GM18951 (cell line): ENCODE measurements around the gene LAIR2.
"Not testable (repeated sequence)": the region's sequence is repeated elsewhere in the genome, so short reads cannot be mapped to it uniquely, and the experiment has no call there.

ENCODE experiments used
- POLR2A ChIP-seq: IDR thresholded peaks from 4 replicates; pipeline ENCODE4 v1.6.1; 2011; ENCODE audit warnings: mild to moderate bottlenecking; ENCODE audit not compliant: insufficient read length, insufficient read depth; ENCODE audit errors: extremely low read depth
- in situ Hi-C: fragments of 300-500 bp; cut with MboI; formaldehyde crosslinking; loops from one replicate; pipeline ENCODE4 v1.12.0; 2022; ENCODE audit warnings: low sequenced_read_pairs, mixed read lengths, inconsistent platforms; ENCODE audit not compliant: unreplicated experiment

The LAIR2 gene

DNA sequence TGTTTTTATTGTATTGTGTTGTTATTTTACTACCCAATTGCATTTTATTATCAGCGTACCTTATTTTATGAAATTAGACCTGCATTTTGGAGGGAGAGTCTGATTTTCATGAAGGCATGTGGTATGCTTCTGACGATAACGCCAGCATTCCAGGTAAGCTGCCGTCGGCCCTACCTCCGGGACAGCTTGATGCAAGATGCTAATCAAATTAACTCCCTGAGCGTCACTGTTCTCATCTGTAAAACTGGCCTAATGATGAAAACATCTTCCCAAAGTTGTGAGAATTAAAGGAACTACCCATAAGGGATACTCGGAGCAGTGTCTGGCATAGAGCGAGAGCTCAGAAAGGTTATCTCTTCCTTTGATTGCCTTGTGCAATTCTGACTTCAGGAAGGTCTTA is 12.9 kb upstream of the LAIR2 start:
- TF ChIP-seq POLR2A = no peak
- in situ Hi-C loops = loop anchor here (25.0 kb wide), 1 partner anchor 448 kb away; the partner anchor contains the start of gene NLRP7

DNA sequence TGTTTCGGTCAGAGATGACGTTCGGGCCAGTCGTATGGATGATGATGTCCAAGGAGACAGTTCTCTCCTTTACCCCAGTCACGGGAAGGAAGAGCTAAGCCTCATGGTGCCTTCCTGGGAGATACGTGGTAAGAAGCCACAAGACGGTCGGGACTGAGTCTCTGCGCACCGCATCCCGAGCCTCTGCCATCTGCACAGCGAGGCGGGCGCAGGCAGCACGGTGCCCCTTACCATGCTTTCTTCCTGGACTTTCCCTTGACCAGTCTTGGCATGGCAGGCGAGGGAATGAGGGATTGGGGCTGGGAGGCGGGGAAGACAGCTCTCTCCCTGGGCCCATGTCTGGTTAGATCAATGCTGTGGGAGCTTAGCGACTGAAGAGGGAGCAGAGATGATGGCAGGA is 10.1 kb upstream of the LAIR2 start:
- in situ Hi-C loops = loop anchor here (25.0 kb wide), 1 partner anchor 445 kb away; the partner anchor contains the start of gene NLRP7
- TF ChIP-seq POLR2A = no peak

DNA sequence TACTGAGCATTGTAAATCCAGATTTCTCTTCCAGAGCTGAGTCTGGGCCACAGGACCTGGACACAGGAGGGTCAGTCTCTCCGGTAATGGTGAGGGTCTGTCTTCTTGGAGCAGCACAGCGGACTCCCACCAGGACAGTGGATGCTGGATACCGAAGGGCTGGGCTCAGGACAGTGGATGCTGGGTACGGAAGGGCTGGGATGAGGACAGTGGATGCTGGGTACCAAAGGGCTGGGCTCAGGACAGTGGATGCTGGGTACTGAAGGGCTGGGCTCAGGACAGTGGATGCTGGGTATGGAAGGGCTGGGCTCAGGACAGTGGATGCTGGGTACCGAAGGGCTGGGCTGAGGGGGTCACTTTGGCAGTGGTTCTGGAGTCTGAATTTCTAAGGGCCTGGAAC is 9.6 kb upstream of the LAIR2 start:
- in situ Hi-C loops = loop anchor here (25.0 kb wide), 1 partner anchor 444 kb away; the partner anchor contains the start of gene NLRP7

DNA sequence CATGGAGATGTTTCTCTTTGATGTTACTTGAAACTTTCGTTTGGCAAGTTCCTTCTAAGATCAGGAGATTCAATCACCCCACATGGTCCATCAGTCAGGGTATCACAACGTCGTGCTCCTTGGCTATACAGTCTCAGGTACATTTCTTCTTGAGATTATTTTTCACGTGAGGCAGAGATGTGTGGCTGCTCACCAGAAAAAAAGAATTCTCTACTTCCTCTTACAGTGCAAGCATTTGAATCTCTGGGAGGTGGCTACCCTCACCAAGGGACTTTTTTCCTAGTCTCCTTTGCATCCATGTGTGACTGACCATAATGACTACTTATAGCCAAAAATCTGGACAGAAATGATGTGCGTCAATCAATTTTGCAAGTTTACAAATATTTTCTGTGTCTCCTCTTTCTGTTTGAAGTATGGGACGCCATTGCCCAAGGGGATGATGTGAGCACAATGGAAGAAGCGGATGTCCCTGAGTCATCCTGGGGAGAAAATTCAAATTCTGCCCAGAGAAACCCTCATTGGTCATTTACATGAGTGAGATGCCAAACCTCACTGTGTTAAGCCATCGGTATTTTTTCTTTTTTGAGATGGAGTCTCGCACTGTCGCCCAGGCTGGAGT is 8.6 kb upstream of the LAIR2 start:
- no peak for TF ChIP-seq POLR2A
- in situ Hi-C loops = loop anchor here (25.0 kb wide), 1 partner anchor 443 kb away; the partner anchor contains the start of gene NLRP7

DNA sequence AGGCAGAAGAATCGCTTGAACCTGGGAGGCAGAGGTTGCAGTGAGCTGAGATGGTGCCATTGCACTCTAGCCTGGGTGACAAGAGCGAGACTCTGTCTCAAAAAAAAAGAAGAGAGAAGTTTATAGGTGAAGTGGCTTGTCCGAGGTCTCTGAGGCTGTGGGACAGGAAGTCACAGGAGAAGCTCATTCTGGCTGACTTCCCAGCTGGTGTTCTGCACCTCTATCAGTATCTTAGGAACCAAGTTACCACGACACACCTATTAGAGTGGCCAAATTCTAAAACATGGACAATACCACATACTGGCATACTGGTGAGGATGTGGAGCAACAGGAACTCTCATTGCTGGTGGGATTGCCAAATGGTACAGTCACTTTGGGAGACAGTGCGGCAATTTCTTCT is 7.3 kb upstream of the LAIR2 start:
- in situ Hi-C loops = loop anchor here (5.0 to 25.0 kb wide), 2 partner anchors 123 to 442 kb away; partner anchors contain the start of gene NLRP7

DNA sequence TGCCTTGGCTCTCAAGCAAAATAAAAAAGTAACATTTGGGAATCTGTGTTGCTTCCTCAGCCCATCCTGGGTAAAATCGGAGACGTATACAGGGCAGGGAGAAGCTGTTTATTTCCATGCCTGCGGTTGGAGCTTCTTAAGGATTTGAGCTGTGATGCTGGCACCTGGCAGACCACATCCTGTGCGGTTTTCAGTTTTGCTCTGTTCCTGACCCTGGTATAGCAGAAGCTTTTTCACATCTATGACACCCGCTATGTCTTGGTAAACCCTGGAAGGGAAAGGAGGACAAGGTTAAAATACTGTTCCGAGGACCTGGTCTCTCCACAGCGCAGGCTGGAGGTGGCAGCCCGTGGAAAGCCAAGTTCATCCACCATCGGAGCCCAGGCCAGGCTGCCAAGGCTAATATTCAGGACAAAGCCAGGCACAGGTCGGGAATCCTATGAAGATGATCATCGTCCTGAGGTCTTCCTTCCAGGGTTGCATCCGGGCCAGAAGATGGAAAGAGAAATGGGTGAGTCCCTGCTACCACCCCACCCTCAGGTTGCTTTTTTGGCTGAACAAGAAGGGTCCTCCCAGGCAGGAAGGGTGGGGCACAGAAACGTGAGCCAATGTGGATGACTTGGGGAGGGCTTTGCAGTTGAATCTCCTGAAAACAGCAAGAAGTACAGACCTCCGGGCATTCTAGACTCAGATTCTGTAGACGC is 4.7 kb upstream of the LAIR2 start:
- in situ Hi-C loops = loop anchor here (5.0 to 25.0 kb wide), 2 partner anchors 126 to 439 kb away; partner anchors contain the start of gene NLRP7

DNA sequence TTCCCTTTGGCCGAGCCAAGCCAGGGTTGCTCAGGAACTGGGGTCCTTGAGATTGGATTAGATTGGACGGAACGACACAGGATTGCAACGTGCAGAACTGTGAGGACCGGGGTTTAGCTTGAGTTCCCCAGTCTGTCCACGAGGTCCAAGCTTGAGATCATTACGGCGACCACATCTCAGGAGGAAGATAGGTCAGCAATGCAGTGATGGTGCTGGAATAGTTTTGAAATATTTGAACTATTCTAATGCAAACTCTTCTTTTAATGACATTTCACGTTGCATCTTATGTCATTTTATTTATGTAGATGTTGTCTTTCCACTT is 4.2 kb upstream of the LAIR2 start:
- in situ Hi-C loops = loop anchor here (5.0 to 25.0 kb wide), 2 partner anchors 126 to 439 kb away; partner anchors contain the start of gene NLRP7

DNA sequence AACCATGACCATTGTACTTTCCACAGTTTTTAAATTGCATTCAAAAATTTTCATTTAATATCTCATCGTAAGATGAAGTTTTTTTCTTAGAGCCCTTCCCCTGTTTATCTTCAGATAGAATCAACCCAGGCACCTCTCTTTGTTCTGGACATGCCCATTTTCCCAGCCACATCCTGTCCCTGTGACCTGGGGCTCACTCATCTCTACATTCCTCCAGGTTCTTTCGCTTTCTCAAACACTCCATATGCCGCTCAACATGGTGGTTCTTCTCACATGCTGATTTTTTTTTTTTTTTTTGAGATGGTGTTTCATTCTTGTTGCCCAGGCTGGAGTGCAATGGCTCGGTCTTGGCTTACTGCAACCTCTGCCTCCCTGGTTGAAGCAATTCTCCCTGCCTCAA is 2.9 kb downstream of the LAIR2 start:
- in situ Hi-C loops = not testable (repeated sequence)

DNA sequence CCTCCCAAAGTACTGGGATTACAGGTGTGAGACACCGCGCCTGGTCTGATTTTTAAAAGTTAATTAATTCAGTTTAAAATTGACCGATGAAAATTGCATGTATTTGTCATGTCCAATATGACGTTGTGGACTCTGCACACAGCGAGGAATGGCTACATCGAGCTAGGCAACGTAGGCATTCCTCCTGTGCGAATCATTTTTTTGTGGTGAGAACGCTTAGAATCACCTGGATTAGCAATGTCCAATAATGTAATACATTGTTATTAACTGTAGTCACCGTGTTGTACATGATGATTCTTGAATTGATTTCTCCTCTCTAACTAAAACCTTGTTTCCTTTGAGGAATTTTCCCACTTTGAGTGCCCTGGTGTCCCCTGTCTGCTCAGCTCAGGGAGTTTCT is 3.4 kb downstream of the LAIR2 start:
- TF ChIP-seq POLR2A = no peak

DNA sequence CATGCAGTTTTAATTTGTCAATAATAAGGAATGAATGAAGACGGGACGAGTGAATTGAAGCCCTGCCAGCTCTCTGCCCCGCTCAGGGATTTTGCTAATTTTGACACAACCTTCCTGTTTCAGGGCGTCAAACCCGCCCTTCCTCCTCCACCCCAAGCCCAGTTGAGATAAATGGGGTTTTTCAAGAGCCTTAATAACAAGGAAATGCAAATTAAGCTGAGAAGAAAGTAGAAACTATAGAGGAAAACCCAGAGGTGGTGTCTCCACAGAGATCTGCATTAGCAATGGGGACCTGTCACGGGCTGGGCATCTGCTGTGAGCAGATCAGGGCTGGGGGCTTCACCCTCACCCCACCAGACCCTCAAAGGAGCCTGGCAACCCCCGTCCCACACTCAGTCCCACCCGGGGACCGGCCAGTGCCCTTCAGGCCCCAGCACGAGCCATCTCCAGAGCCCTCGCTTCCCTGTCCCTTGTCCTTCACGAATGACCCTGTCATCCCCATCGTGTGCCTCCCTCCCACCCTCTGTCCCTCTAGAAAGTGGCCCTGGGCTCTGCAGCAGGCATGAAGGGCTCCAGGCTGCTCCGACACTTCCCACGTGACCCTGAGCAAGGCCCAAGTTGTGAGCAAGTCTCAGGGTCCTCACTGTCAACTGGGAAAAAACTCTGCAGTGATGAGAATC is 4.5 kb downstream of the LAIR2 start:
- in situ Hi-C loops = not testable (repeated sequence)

More for the DNA sequence above, 3.4 kb downstream of the LAIR2 start:
- in situ Hi-C loops = no loop called here

DNA sequence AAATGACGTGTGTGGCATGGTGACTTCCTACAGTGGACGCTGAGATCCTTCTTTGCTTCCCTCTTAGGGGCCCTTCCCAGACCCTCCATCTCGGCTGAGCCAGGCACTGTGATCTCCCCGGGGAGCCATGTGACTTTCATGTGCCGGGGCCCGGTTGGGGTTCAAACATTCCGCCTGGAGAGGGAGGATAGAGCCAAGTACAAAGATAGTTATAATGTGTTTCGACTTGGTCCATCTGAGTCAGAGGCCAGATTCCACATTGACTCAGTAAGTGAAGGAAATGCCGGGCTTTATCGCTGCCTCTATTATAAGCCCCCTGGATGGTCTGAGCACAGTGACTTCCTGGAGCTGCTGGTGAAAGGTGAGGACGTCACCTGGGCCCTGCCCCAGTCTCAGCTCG is 5.2 kb downstream of the LAIR2 start:
- in situ Hi-C loops = no loop called here

DNA sequence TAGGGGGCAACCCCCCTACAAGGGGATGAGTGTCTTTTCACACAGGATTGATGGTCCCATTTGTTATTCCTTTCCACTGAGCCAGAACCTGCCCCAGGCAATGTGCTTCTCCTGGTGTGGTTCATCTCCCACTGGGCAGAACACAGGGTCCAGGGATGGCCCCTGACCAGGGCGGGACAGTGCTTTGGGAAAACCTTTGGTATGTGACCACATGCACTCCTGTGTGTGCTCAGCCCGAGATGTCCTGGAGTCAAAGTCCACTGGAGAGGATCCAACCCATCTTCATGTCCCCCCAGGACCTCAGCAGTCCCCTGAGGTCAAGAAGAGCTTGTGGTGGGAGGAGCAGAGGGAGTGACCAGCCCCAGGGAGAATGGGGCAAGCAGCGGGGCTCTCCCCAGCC is 5.9 kb downstream of the LAIR2 start:
- in situ Hi-C loops = not testable (repeated sequence)

More for the DNA sequence above, 5.2 kb downstream of the LAIR2 start:
- TF ChIP-seq POLR2A = no peak

DNA sequence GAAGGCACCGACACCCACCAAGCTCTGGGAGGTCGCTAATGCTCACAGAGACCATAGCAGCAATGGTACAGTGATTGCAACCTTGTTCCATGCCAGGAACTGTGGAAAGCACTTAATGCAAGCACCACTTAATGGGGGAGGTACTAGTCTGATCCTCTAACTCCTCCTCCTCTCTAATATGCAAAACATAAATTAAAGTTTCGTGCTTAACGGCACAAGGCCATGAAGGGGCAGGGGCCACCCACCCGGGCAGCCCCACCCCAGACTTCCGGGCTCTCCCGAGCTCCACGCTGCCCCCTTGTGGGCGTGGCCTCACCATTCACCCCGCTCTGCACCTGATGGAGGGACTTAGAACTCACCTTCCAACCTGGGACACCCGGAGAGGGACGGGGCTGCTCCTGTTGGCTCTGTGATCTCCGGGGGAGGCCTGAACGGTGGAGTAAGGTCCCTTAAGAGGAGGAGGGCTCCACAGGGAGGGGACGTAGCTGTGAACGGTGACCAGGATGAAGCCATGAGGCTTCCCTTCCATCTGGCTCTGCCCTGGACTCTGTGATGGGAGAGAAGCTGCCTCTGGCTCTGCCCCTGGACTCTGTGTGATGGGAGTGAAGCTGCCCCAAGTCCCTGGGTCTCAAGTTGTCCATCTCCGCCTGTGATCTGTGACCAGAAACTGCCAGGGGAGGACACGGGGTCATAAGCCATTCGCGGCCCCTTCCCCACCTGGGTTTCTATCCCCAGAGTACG is 6.7 kb downstream of the LAIR2 start:
- in situ Hi-C loops = not testable (repeated sequence)

DNA sequence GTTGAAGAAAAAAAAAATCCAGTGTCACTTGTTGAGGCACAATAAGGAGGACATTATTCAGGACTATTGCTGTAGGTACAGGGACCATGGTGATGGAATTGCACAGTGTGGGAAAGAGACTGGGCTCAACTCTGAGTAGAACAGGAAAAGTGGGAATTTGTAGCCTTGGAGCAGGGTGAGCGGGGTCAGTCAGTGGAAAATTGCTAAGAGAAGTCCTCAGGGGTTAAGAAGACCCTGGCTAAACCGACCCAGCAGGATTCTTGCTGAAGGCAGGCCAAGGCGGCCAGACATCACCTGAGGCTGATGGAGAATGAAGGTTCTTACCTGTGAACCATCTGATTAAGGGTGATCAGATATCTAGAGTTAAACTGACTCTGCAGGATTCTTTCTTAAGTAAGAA is 12.5 kb downstream of the LAIR2 start:
- TF ChIP-seq POLR2A = no peak
- in situ Hi-C loops = no loop called here
